Spleen (tissue), 11 donors: ENCODE data around the gene CASQ1. TPM values are rescaled to one million over a fixed set of nuclear protein-coding genes. Genes with fewer than 3 reads are reported as not detected.

Experiments used
- DNase-seq: peaks from one replicate; pipeline ENCODE4 v3.0.0-alpha.2; 2020
- H3K27ac ChIP-seq, 8 donors: fragments of 200-600 bp; sonication (generic) in 7 of 8; 1 replicate in 4 of 8; 2 replicates in 4 of 8; pipeline versions ENCODE4 v1.5.0 to v1.8.0; 2016 to 2021; ENCODE audit warnings: inconsistent platforms in 4 of 8, mild to moderate bottlenecking in 4 of 8, moderate library complexity in 1 of 8
- H3K27me3 ChIP-seq, 7 donors: fragments of 200-600 bp; sonication (generic) in 6 of 7; replicated peaks in 1 of 7; 1 replicate in 4 of 7; 2 replicates in 3 of 7; pipeline versions ENCODE4 v1.5.0 to v1.8.0; 2016 to 2021; ENCODE audit warnings: inconsistent platforms in 3 of 7, mild to moderate bottlenecking in 1 of 7
- H3K36me3 ChIP-seq, 6 donors: fragments of 200-600 bp; sonication (generic) in 5 of 6; 1 replicate in 4 of 6; 2 replicates in 2 of 6; pipeline versions ENCODE4 v1.5.0 to v1.8.0; 2016 to 2021; ENCODE audit warnings: inconsistent platforms in 2 of 6
- H3K4me1 ChIP-seq, 6 donors: fragments of 200-600 bp; sonication (generic) in 5 of 6; 1 replicate in 3 of 6; 2 replicates in 3 of 6; pipeline versions ENCODE4 v1.5.0 to v1.8.0; 2016 to 2021; ENCODE audit warnings: inconsistent platforms in 3 of 6
- H3K4me3 ChIP-seq, 8 donors: fragments of 200-600 bp; sonication (generic) in 7 of 8; 1 replicate in 4 of 8; 2 replicates in 4 of 8; pipeline versions ENCODE4 v1.5.0 to v1.8.0; 2016 to 2021; ENCODE audit warnings: inconsistent platforms in 4 of 8, mild to moderate bottlenecking in 4 of 8, moderate library complexity in 2 of 8
- H3K9me3 ChIP-seq, 8 donors: fragments of 200-600 bp; sonication (generic) in 7 of 8; 1 replicate in 4 of 8; 2 replicates in 4 of 8; pipeline versions ENCODE4 v1.5.0 to v1.8.0; 2016 to 2021; ENCODE audit warnings: inconsistent platforms in 4 of 8
- POLR2A ChIP-seq, 3 donors: fragments of 450-650 bp; IDR thresholded peaks; one replicate each; pipeline ENCODE4 v1.5.1; 2017; ENCODE audit warnings: antibody characterized with exemption in 3 of 3, mild to moderate bottlenecking in 1 of 3
- POLR2AphosphoS5 ChIP-seq, 3 donors: sonication (generic); formaldehyde crosslinking; IDR thresholded peaks; one replicate each; pipeline ENCODE4 v1.5.1; 2017; ENCODE audit warnings: antibody characterized with exemption in 3 of 3
- WGBS, 5 donors: extraction: QIAGEN DNeasy Blood & Tissue Kit in 3 of 5; methylation state at CpG; one replicate each; pipeline versions ENCODE4 v1.1.5 to v1.1.7; 2013 to 2018; 5-methylcytosine and 5-hydroxymethylcytosine counted together
- intact Hi-C: fragments of 100-400 bp; cut with DNase I; formaldehyde crosslinking; loops from one replicate; pipeline ENCODE4 v1.15.0; 2023; ENCODE audit warnings: low total_unique reads
- polyA plus RNA-seq, 3 donors: library from polyadenylated mRNA; stranded (reverse); fragments of 200-250 nt; gene quantifications; one replicate each; pipeline ENCODE4 v1.2.1, GENCODE V29; 2013
- total RNA-seq, 7 donors: library from RNA; depleted of rRNA in 3 of 7; stranded (reverse); fragments of >200 nt in 3 of 7; fragmentation: NEBNext Ultra II Directional in 4 of 7; extraction: Animal tissue kit (Norgen Biotek cat#: 25700) in 4 of 7; gene quantifications; one replicate each; pipeline versions ENCODE4 v1.1.0 to v1.2.1, GENCODE V29; 2016 to 2021
- TF ChIP-seq, protein P1 (sequence below), 11 experiments: fragments of 200-600 bp in 7 of 11; fragments of 450-650 bp in 4 of 11; sonication (generic) in 4 of 11; IDR thresholded peaks in 8 of 11; conservative IDR thresholded peaks in 3 of 11; 1 replicate in 7 of 11; 2 replicates in 4 of 11; pipeline versions ENCODE4 v1.4.0 to v1.8.0; 2016 to 2021; ENCODE audit warnings: antibody characterized with exemption in 11 of 11, inconsistent platforms in 4 of 11, mild to moderate bottlenecking in 1 of 11
- donor health status: healthy with polysubstance abuse.
- donor health status: DM: no; HTN: no; CAD: no; lungs with moderate emphysema.
- donor health status: DM: no; HTN: no; CAD: no.
- donor health status: Bipolar disorder and iron deficiency.
- donor health status: healthy.
- donor health status: DM: no; HTN: no; CAD: no.
- donor health status: DM: yes; HTN: yes; CAD: no.

The CASQ1 gene
- total and polyA plus RNA-seq, 10 donors = 0.37 to 1.5 (median 0.92) TPM; not detected in 3

DNA sequence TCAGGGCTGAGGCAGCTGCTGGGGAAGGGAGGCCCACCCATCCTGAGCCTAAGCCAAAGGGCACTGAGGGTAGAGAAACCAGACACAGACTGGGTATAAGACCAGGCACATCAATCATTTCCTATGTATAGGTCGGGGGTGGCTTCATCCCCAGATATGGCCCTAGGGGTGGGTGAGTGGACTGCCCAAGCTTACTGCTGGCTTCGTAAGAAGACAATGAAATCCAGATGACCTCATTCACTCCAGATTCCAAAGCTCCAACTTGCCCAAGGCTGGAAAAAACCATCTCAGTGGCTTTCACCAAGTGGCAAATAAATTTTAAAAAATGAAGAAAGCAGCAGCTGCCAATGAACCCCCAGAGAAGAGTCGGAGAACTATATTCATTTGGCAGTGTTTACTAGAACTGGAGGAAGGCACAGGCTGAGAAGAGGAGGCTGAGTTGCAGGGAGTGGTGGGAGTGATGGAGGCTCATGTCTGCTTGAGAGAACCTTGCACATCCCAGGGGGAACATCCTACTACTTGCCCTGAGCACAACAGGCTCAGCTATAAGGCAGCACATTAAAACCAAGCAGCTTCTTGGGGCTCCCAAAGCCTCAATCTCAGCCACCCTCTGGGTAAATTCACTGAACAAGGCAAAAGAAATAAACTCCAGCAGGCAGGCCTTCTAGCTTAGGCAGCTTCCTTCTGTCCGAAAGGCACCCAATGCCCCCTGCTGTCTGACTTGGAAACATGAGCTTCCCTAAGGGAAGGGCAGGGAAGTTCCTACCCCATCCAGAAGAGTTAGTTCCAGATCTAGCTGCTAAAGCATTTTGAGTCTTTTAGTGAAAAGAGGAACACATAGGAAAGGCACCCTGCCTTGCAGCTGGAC is 28.9 kb downstream of the CASQ1 start:
- Histone ChIP-seq H3K27ac (peak overlapping the region; percentile 10 to 74 (median 53)), H3K4me1 (peaks cover 13 to 64% (median 28%) of the 10 kb centered on the region in 6 donors), H3K27me3 (no peaks in the 10 kb centered on the region), H3K36me3 (peaks cover 4 to 100% (median 94%) of the 10 kb centered on the region in 6 donors), H3K9me3 (no peaks in the 10 kb centered on the region), H3K4me3 (no peak overlapping the region)
- intact Hi-C loops = no loop called here
- TF ChIP-seq, protein P1, sequence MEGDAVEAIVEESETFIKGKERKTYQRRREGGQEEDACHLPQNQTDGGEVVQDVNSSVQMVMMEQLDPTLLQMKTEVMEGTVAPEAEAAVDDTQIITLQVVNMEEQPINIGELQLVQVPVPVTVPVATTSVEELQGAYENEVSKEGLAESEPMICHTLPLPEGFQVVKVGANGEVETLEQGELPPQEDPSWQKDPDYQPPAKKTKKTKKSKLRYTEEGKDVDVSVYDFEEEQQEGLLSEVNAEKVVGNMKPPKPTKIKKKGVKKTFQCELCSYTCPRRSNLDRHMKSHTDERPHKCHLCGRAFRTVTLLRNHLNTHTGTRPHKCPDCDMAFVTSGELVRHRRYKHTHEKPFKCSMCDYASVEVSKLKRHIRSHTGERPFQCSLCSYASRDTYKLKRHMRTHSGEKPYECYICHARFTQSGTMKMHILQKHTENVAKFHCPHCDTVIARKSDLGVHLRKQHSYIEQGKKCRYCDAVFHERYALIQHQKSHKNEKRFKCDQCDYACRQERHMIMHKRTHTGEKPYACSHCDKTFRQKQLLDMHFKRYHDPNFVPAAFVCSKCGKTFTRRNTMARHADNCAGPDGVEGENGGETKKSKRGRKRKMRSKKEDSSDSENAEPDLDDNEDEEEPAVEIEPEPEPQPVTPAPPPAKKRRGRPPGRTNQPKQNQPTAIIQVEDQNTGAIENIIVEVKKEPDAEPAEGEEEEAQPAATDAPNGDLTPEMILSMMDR (IDR thresholded peaks at IDR 0.05 in 8 of 11, conservative IDR thresholded peaks at IDR 0.05 in 3 of 11) = peak in 9 of 11 experiments; percentile 10 to 67 (median 56)
- no peak for TF ChIP-seq POLR2A (IDR thresholded peaks at IDR 0.05)
- no peak for DNase-seq
- WGBS, 5 donors = 61 to 81% (median 73%) methylated on average over 4 of the region's 4 CpGs

DNA sequence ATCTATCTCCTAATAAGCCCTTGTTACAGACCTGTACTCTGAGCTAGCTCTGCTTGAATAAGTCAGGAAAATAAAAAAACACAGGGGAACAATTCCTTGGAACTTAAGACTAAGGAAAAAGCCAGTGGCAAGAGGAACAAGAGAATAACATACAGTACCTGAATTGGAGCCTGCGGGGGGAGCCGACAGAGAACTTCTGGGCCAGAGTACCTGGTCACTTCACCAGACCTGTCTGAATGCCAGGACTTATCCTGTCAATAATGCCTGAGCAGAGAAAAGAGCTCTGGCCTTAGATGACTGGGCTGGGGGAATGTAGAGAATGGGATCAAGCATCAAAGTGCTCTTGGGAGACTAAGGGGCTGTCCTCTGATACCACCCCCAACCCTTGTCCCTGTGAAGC is 29.9 kb downstream of the CASQ1 start:
- H3K36me3 ChIP-seq = peaks cover 8 to 100% (median 94%) of the 10 kb centered on the region in 6 donors
- 91 to 98% (median 95%) methylated on average over 2 of the region's 2 CpGs for WGBS, 5 donors

DNA sequence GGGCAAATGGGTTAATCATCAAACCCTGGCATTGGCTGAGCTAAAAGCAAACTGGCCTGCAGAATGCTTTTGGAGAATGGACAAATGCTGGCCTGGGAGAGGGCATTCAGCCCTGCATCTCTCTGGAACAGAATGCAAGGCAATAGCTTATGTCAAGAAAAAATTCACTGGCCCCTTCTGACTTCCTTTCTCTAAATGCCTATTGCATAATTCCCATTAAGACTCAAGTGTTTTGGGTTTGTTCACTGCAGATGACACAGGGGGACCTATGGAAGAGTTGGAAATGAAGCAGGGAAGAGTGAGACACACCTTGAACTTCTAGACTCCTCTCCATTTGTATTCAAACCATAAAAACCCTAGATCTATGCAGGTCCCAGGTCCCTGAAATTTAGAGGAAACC is 30.7 kb downstream of the CASQ1 start:
- Histone ChIP-seq H3K36me3 (peaks cover 8 to 100% (median 94%) of the 10 kb centered on the region in 6 donors), H3K27ac (peak overlapping the region in 2 of 8 donors; percentile 9 to 11), H3K27me3 (no peaks in the 10 kb centered on the region), H3K4me1 (peaks cover 13 to 48% (median 24%) of the 10 kb centered on the region in 6 donors), H3K9me3 (no peaks in the 10 kb centered on the region), H3K4me3 (no peak overlapping the region)
- intact Hi-C loops = no loop called here
- DNase-seq = no peak
- no peak for TF ChIP-seq POLR2A (IDR thresholded peaks at IDR 0.05)
- no peak for TF ChIP-seq POLR2AphosphoS5 (IDR thresholded peaks at IDR 0.05)
- TF ChIP-seq, protein P1 (IDR thresholded peaks at IDR 0.05 in 8 of 11, conservative IDR thresholded peaks at IDR 0.05 in 3 of 11) = no peak

More for the DNA sequence above, 29.9 kb downstream of the CASQ1 start:
- TF ChIP-seq POLR2A (IDR thresholded peaks at IDR 0.05) (no peak), POLR2AphosphoS5 (IDR thresholded peaks at IDR 0.05) (no peak)
- TF ChIP-seq, protein P1 (IDR thresholded peaks at IDR 0.05 in 8 of 11, conservative IDR thresholded peaks at IDR 0.05 in 3 of 11) = no peak
- intact Hi-C loops = no loop called here
- Histone ChIP-seq H3K4me1 (peaks cover 13 to 56% (median 24%) of the 10 kb centered on the region in 6 donors), H3K27me3 (no peaks in the 10 kb centered on the region), H3K4me3 (no peak overlapping the region), H3K27ac (peak overlapping the region in 2 of 8 donors; percentile 61 to 74), H3K9me3 (no peaks in the 10 kb centered on the region)
- no peak for DNase-seq

DNA sequence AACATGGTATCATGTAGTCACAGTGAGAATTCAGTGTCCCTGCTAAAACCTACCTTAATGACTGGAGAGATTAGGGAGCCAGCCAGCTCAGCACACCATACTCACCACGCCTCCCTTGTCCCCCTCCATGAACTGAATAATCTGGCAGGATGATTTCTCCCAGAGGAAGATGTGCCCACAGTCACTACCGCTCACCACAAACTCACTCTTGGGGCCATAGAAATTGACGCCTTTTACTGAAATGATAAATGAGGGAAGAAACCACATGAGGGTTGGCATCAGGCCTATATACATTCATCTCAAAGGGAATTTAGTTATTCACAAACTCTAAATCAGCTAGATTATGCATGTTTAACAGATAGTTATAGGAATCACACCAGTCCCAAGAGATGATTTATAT is 32.2 kb downstream of the CASQ1 start:
- no peaks in the 10 kb centered on the region for H3K9me3 ChIP-seq
- H3K27ac ChIP-seq = no peak overlapping the region
- intact Hi-C loops = no loop called here
- WGBS, 5 donors = 84 to 94% (median 91%) methylated on average over 3 of the region's 3 CpGs
- H3K4me3 ChIP-seq = no peak overlapping the region
- TF ChIP-seq, protein P1 (IDR thresholded peaks at IDR 0.05 in 8 of 11, conservative IDR thresholded peaks at IDR 0.05 in 3 of 11) = no peak
- H3K27me3 ChIP-seq = no peaks in the 10 kb centered on the region
- H3K4me1 ChIP-seq = peaks cover 13 to 37% (median 22%) of the 10 kb centered on the region in 6 donors
- peaks cover 6 to 100% (median 93%) of the 10 kb centered on the region in 6 donors for H3K36me3 ChIP-seq
- DNase-seq = no peak
